SK-N-SH (cell line): ENCODE data around the gene CPNE4. TPM values are rescaled to one million over a fixed set of nuclear protein-coding genes. Genes with fewer than 3 reads are reported as not detected.

Experiments used
- CTCF ChIA-PET: fragments of 300-600, 350-600 bp; formaldehyde crosslinking; extraction: SDS; loops from one replicate; lab custom pipeline; 2021; lab: Yijun Ruan, JAX
- POLR2A ChIA-PET: fragments of 350-600 bp; sonication (Branson Sonifier 250); formaldehyde crosslinking; extraction: SDS; loops from one replicate; lab custom pipeline; 2020; ENCODE audit warnings: antibody characterized with exemption, inconsistent platforms; lab: Yijun Ruan, JAX
- DNase-seq: peaks from one replicate; pipeline ENCODE4 v3.0.0; 2012
- H2AFZ ChIP-seq: fragments of 200-600 bp; sonication (generic); 2 replicates; pipeline ENCODE4 v1.8.1; 2016; ENCODE audit warnings: antibody characterized with exemption, mild to moderate bottlenecking, low read depth
- H3F3A ChIP-seq: fragments of 200-600 bp; sonication (generic); replicated peaks from 2 replicates; pipeline ENCODE3; 2016; ENCODE audit warnings: antibody characterized with exemption, mild to moderate bottlenecking; ENCODE audit not compliant: insufficient read depth
- H3K27ac ChIP-seq, 2 experiments: fragments of 200-500 bp in 1 of 2; fragments of 200-600 bp in 1 of 2; sonication (Bioruptor generic) in 1 of 2; sonication (generic), shearing (Covaris generic) in 1 of 2; 2 replicates each; pipeline versions ENCODE4 v1.5.1 to v1.6.1; 2014 to 2016; ENCODE audit warnings: low read depth in 2 of 2, inconsistent platforms in 1 of 2, low read length in 1 of 2, mild to moderate bottlenecking in 1 of 2, mixed read lengths in 1 of 2
- H3K27me3 ChIP-seq: fragments of 200-600 bp; sonication (generic), shearing (Covaris generic); 2 replicates; pipeline ENCODE4 v1.6.1; 2016; ENCODE audit warnings: mixed run types; ENCODE audit not compliant: insufficient read depth
- H3K36me3 ChIP-seq, 2 experiments: fragments of 200-500 bp in 1 of 2; fragments of 200-600 bp in 1 of 2; sonication (Bioruptor generic) in 1 of 2; sonication (generic) in 1 of 2; replicated peaks in 1 of 2; 2 replicates each; pipeline versions ENCODE3 to v1.5.1; 2014 to 2016; ENCODE audit warnings: low read length in 1 of 2, mild to moderate bottlenecking in 1 of 2; ENCODE audit not compliant: insufficient read depth in 2 of 2, control insufficient read depth in 1 of 2
- H3K4me1 ChIP-seq, 2 experiments: fragments of 200-500 bp in 1 of 2; fragments of 200-600 bp in 1 of 2; sonication (Bioruptor generic) in 1 of 2; sonication (generic), shearing (Covaris generic) in 1 of 2; 2 replicates each; pipeline versions ENCODE4 v1.5.1 to v1.6.1; 2014 to 2016; ENCODE audit warnings: low read depth in 1 of 2, low read length in 1 of 2, mixed run types in 1 of 2; ENCODE audit not compliant: insufficient read depth in 2 of 2, control insufficient read depth in 1 of 2
- H3K4me2 ChIP-seq: fragments of 200-600 bp; sonication (generic), shearing (Covaris generic); 2 replicates; pipeline ENCODE4 v1.6.1; 2017; ENCODE audit warnings: mixed run types
- H3K4me3 ChIP-seq, 2 experiments: fragments of 200-500 bp in 1 of 2; fragments of 200-600 bp in 1 of 2; sonication (Bioruptor generic) in 1 of 2; sonication (generic), shearing (Covaris generic) in 1 of 2; 2 replicates each; pipeline versions ENCODE4 v1.5.1 to v1.8.1; 2014 to 2016; ENCODE audit warnings: low read depth in 2 of 2, inconsistent platforms in 1 of 2, low read length in 1 of 2, mild to moderate bottlenecking in 1 of 2, mixed read lengths in 1 of 2, moderate library complexity in 1 of 2
- H3K79me2 ChIP-seq: fragments of 200-600 bp; sonication (generic); 2 replicates; pipeline ENCODE4 v1.8.1; 2017; ENCODE audit warnings: mild to moderate bottlenecking; ENCODE audit not compliant: insufficient read depth
- H3K9ac ChIP-seq: fragments of 200-600 bp; sonication (generic); 2 replicates; pipeline ENCODE4 v1.6.1; 2017; ENCODE audit warnings: mixed run types
- H3K9me2 ChIP-seq: fragments of 200-600 bp; sonication (generic); 2 replicates; pipeline ENCODE4 v1.6.1; 2017; ENCODE audit warnings: mixed run types
- H3K9me3 ChIP-seq: fragments of 200-600 bp; sonication (generic); 2 replicates; pipeline ENCODE4 v1.6.1; 2017; ENCODE audit warnings: mixed run types, mild to moderate bottlenecking, moderate library complexity
- H4K20me1 ChIP-seq: fragments of 200-600 bp; sonication (generic); 2 replicates; pipeline ENCODE4 v1.6.1; 2017; ENCODE audit warnings: mild to moderate bottlenecking, mixed run types; ENCODE audit not compliant: insufficient read depth
- ELF1 ChIP-seq: IDR thresholded peaks from 2 replicates; pipeline ENCODE4 v1.4.0; 2012
- FOSL2 ChIP-seq: IDR thresholded peaks from 2 replicates; pipeline ENCODE4 v1.4.0; 2012; ENCODE audit warnings: low read depth, mild to moderate bottlenecking, moderate library complexity, borderline replicate concordance
- FOXJ3 ChIP-seq: sonication (generic); formaldehyde crosslinking; IDR thresholded peaks from 2 replicates; pipeline ENCODE4 v1.5.1; 2020; ENCODE audit warnings: mild to moderate bottlenecking, missing genetic modification reagents
- FOXM1 ChIP-seq: IDR thresholded peaks from 2 replicates; pipeline ENCODE4 v1.4.0; 2012; ENCODE audit warnings: low read depth, mild to moderate bottlenecking
- GABPA ChIP-seq: IDR thresholded peaks from 2 replicates; pipeline ENCODE4 v1.4.0; 2012; ENCODE audit warnings: low read depth, mild to moderate bottlenecking
- MEF2A ChIP-seq: IDR thresholded peaks from 2 replicates; pipeline ENCODE4 v1.4.0; 2012; ENCODE audit warnings: low read depth, borderline replicate concordance
- MXI1 ChIP-seq: IDR thresholded peaks from 2 replicates; pipeline ENCODE4 v1.6.1; 2012; ENCODE audit warnings: mild to moderate bottlenecking, low read depth, low read length, improper control_type of control experiment
- NRF1 ChIP-seq: IDR thresholded peaks from 2 replicates; pipeline ENCODE4 v1.6.1; 2012; ENCODE audit warnings: low read depth, mild to moderate bottlenecking, low read length
- RAD21 ChIP-seq: IDR thresholded peaks from 2 replicates; pipeline ENCODE4 v1.6.1; 2012; ENCODE audit warnings: mild to moderate bottlenecking, low read length
- RCOR1 ChIP-seq: fragments of 150-350 bp; IDR thresholded peaks from 2 replicates; pipeline ENCODE4 v1.6.1; 2017; ENCODE audit warnings: antibody characterized with exemption, low read length
- TAF1 ChIP-seq: IDR thresholded peaks from 2 replicates; pipeline ENCODE4 v1.6.1; 2012; ENCODE audit warnings: low read depth, mild to moderate bottlenecking, low read length, moderate library complexity, borderline replicate concordance
- TCF12 ChIP-seq: IDR thresholded peaks from 2 replicates; pipeline ENCODE4 v1.4.0; 2012
- TEAD4 ChIP-seq: IDR thresholded peaks from 2 replicates; pipeline ENCODE4 v1.4.0; 2012; ENCODE audit warnings: mild to moderate bottlenecking, borderline replicate concordance; ENCODE audit not compliant: insufficient read depth
- YY1 ChIP-seq: IDR thresholded peaks from 2 replicates; pipeline ENCODE4 v1.4.0; 2012; ENCODE audit warnings: low read depth, mild to moderate bottlenecking
- WGBS: methylation state at CpG from one replicate; pipeline ENCODE4 v1.1.6; 2017; ENCODE audit warnings: low lambda C conversion rate; 5-methylcytosine and 5-hydroxymethylcytosine counted together
- polyA plus RNA-seq, 3 experiments: library from polyadenylated mRNA; depleted of rRNA; stranded (reverse); fragments of >200 nt; gene quantifications; 2 replicates each; pipeline ENCODE4 v1.2.3, GENCODE V29; 2012
- TF ChIP-seq, protein P1 (sequence below): IDR thresholded peaks from 2 replicates; pipeline ENCODE4 v1.4.0; 2012; ENCODE audit warnings: low read depth
- TF ChIP-seq, protein P2 (sequence below): IDR thresholded peaks from 2 replicates; pipeline ENCODE4; 2012
- TF ChIP-seq, protein P3 (sequence below): fragments of 150-350 bp; IDR thresholded peaks from 2 replicates; pipeline ENCODE4 v1.6.1; 2016; ENCODE audit warnings: mild to moderate bottlenecking, low read depth, low read length
- TF ChIP-seq, protein P4 (sequence below): fragments of 150-350 bp; IDR thresholded peaks from 2 replicates; pipeline ENCODE4 v1.6.1; 2017; ENCODE audit warnings: antibody characterized with exemption, low read length, low read depth, borderline replicate concordance
- TF ChIP-seq, protein P5 (sequence below): IDR thresholded peaks from 2 replicates; pipeline ENCODE4 v1.4.0; 2012; ENCODE audit warnings: low read depth, borderline replicate concordance

The CPNE4 gene
- polyA plus RNA-seq, 1 of the 3 experiments (the other 2 are of a cell fraction), result not detected

DNA sequence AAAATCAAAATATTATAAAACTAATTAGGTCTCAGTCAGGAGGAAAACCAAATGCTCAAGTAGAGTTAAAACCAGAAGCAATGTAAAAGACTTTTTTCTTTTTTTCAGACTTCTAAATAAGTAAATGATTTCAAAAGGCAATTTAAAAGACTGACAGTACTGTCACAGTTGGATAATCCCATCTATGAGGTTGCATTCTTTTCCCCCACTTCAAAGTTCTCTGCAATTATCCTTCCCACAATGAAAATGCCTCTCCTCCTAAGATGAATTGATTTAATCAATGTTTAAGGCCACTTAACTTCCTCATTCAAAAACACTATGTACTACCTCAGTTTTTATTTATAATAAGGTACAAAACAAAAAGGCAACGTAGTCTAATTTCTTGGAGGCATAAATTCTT is 540.1 kb downstream of the CPNE4 start:
- H3K4me3 ChIP-seq, result no peak overlapping the region
- no peak overlapping the region for H2AFZ ChIP-seq
- POLR2A ChIA-PET, result no interaction called here
- H3K9me3 ChIP-seq, result no peaks in the 10 kb centered on the region
- WGBS, result 98% methylated on average over 1 of the region's 1 CpG
- TF ChIP-seq NRF1 (no peak), TCF12 (no peak), MXI1 (no peak), MEF2A (no peak), RAD21 (no peak), FOXM1 (no peak), FOSL2 (no peak), YY1 (no peak), RCOR1 (no peak), FOXJ3 (CRISPR knock-in tag) (no peak), TAF1 (no peak), GABPA (no peak), ELF1 (no peak), TEAD4 (no peak)
- TF ChIP-seq, protein P1, sequence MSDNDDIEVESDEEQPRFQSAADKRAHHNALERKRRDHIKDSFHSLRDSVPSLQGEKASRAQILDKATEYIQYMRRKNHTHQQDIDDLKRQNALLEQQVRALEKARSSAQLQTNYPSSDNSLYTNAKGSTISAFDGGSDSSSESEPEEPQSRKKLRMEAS, result no peak
- TF ChIP-seq, protein P2, sequence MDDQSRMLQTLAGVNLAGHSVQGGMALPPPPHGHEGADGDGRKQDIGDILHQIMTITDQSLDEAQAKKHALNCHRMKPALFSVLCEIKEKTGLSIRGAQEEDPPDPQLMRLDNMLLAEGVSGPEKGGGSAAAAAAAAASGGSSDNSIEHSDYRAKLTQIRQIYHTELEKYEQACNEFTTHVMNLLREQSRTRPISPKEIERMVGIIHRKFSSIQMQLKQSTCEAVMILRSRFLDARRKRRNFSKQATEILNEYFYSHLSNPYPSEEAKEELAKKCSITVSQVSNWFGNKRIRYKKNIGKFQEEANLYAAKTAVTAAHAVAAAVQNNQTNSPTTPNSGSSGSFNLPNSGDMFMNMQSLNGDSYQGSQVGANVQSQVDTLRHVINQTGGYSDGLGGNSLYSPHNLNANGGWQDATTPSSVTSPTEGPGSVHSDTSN, result no peak
- TF ChIP-seq, protein P3, sequence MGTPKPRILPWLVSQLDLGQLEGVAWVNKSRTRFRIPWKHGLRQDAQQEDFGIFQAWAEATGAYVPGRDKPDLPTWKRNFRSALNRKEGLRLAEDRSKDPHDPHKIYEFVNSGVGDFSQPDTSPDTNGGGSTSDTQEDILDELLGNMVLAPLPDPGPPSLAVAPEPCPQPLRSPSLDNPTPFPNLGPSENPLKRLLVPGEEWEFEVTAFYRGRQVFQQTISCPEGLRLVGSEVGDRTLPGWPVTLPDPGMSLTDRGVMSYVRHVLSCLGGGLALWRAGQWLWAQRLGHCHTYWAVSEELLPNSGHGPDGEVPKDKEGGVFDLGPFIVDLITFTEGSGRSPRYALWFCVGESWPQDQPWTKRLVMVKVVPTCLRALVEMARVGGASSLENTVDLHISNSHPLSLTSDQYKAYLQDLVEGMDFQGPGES, result no peak
- TF ChIP-seq, protein P4, sequence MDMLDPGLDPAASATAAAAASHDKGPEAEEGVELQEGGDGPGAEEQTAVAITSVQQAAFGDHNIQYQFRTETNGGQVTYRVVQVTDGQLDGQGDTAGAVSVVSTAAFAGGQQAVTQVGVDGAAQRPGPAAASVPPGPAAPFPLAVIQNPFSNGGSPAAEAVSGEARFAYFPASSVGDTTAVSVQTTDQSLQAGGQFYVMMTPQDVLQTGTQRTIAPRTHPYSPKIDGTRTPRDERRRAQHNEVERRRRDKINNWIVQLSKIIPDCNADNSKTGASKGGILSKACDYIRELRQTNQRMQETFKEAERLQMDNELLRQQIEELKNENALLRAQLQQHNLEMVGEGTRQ, result no peak
- TF ChIP-seq, protein P5, sequence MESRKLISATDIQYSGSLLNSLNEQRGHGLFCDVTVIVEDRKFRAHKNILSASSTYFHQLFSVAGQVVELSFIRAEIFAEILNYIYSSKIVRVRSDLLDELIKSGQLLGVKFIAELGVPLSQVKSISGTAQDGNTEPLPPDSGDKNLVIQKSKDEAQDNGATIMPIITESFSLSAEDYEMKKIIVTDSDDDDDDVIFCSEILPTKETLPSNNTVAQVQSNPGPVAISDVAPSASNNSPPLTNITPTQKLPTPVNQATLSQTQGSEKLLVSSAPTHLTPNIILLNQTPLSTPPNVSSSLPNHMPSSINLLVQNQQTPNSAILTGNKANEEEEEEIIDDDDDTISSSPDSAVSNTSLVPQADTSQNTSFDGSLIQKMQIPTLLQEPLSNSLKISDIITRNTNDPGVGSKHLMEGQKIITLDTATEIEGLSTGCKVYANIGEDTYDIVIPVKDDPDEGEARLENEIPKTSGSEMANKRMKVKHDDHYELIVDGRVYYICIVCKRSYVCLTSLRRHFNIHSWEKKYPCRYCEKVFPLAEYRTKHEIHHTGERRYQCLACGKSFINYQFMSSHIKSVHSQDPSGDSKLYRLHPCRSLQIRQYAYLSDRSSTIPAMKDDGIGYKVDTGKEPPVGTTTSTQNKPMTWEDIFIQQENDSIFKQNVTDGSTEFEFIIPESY, result no peak
- peaks cover 75 to 91% of the 10 kb centered on the region in 2 experiments for H3K36me3 ChIP-seq
- H3K4me1 ChIP-seq, result no peaks in the 10 kb centered on the region; a peak in 1 of 4 replicates
- no peak overlapping the region for H3K27ac ChIP-seq
- H3K9ac ChIP-seq, result no peak overlapping the region
- no peaks in the 10 kb centered on the region; the same call in 1 of the 2 replicates for H3K9me2 ChIP-seq
- DNase-seq, result no peak
- H3K4me2 ChIP-seq, result no peak overlapping the region
- H3K79me2 ChIP-seq, result peaks cover 46% of the 10 kb centered on the region
- no peaks in the 10 kb centered on the region for H3F3A ChIP-seq
- CTCF ChIA-PET, result interaction anchor here (1.8 kb wide), 1 partner anchor 461 kb away, joined by 5 read pairs; no protein-coding TSS in a partner anchor
- H3K27me3 ChIP-seq, result no peaks in the 10 kb centered on the region
- no peaks in the 10 kb centered on the region for H4K20me1 ChIP-seq
